Gastroesophageal sphincter (tissue), 4 donors: ENCODE data around the gene CDKN1B. TPM values are rescaled to one million over a fixed set of nuclear protein-coding genes. Genes with fewer than 3 reads are reported as not detected.

Source experiments
- ATAC-seq: fragments of 150-250 bp; one replicate; pipeline ENCODE4 v1.9.1; 2016; ENCODE audit warnings: mild to moderate bottlenecking, moderate library complexity
- H3K27ac ChIP-seq, 4 donors: fragments of 200-600 bp; sonication (generic) in 3 of 4; 1 replicate in 3 of 4; 2 replicates in 1 of 4; pipeline ENCODE4 v1.5.1; 2016 to 2019
- H3K27me3 ChIP-seq: fragments of 200-600 bp; sonication (generic); one replicate; pipeline ENCODE4 v1.5.1; 2019
- H3K36me3 ChIP-seq, 2 donors: fragments of 200-600 bp; sonication (generic); one replicate each; pipeline ENCODE4 v1.5.1; 2019; ENCODE audit warnings: control low read depth in 1 of 2
- H3K4me1 ChIP-seq, 3 donors: fragments of 200-600 bp; sonication (generic); 1 replicate in 2 of 3; 2 replicates in 1 of 3; pipeline ENCODE4 v1.5.1; 2016 to 2019; ENCODE audit warnings: control low read depth in 2 of 3
- H3K4me3 ChIP-seq, 2 donors: fragments of 200-600 bp; sonication (generic); one replicate each; pipeline ENCODE4 v1.5.1; 2019; ENCODE audit warnings: mild to moderate bottlenecking in 1 of 2, moderate library complexity in 1 of 2
- H3K9me3 ChIP-seq, 3 donors: fragments of 200-600 bp; sonication (generic); one replicate each; pipeline ENCODE4 v1.5.1; 2017 to 2019; ENCODE audit warnings: control low read depth in 2 of 3
- CTCF ChIP-seq, 4 experiments: fragments of 200-600 bp in 2 of 4; fragments of 450-650 bp in 2 of 4; sonication (generic) in 1 of 4; IDR thresholded peaks; one replicate each; pipeline ENCODE4 v1.5.1; 2017 to 2019; ENCODE audit warnings: antibody characterized with exemption in 4 of 4, mild to moderate bottlenecking in 2 of 4, moderate library complexity in 2 of 4
- EP300 ChIP-seq: sonication (generic); formaldehyde crosslinking; IDR thresholded peaks from one replicate; pipeline ENCODE4 v1.6.1; 2017; ENCODE audit warnings: antibody characterized with exemption, mild to moderate bottlenecking
- POLR2A ChIP-seq, 2 donors: fragments of 450-650 bp; IDR thresholded peaks; one replicate each; pipeline ENCODE4 v1.6.1; 2017; ENCODE audit warnings: antibody characterized with exemption in 2 of 2, mild to moderate bottlenecking in 2 of 2, moderate library complexity in 1 of 2
- POLR2AphosphoS5 ChIP-seq: sonication (generic); formaldehyde crosslinking; IDR thresholded peaks from one replicate; pipeline ENCODE4 v1.6.1; 2017; ENCODE audit warnings: antibody characterized with exemption
- WGBS, 2 donors: methylation state at CpG; one replicate each; pipeline ENCODE4 v1.1.5; 2018; ENCODE audit warnings: low coverage in 1 of 2; 5-methylcytosine and 5-hydroxymethylcytosine counted together
- total RNA-seq, 4 donors: library from RNA; depleted of rRNA; stranded (reverse); fragments of >200 nt; gene quantifications; one replicate each; pipeline ENCODE4 v1.1.0, GENCODE V29; 2016

Gene CDKN1B
- total RNA-seq, 4 donors from 2014 or later = 62.6 to 103 (median 73.0) TPM

- Histone ChIP-seq H3K4me3 (peak overlapping the region in 1 of 2 donors; percentile 81), H3K36me3 (peaks cover 0 to 32% of the 10 kb centered on the region in 2 donors), H3K27me3 (no peaks in the 10 kb centered on the region), H3K9me3 (no peaks in the 10 kb centered on the region), H3K4me1 (peaks cover 0 to 69% (median 32%) of the 10 kb centered on the region in 3 donors), H3K27ac (peak overlapping the region in 3 of 4 donors; percentile 65 to 100 (median 100))
- 4 to 8% methylated on average over 3 of the region's 3 CpGs for WGBS, 2 donors
- TF ChIP-seq POLR2AphosphoS5 = no peak
- TF ChIP-seq CTCF (IDR thresholded peaks at IDR 0.05) = no peak
- TF ChIP-seq EP300 = no peak
- TF ChIP-seq POLR2A (IDR thresholded peaks at IDR 0.05) = no peak
- no peak for ATAC-seq
Observed at GRCh38 chr12:12722435-12723148, 5.4 kb downstream of the CDKN1B start.

- ATAC-seq = no peak
- H3K4me1 ChIP-seq = peaks cover 0 to 69% (median 32%) of the 10 kb centered on the region in 3 donors
- peak overlapping the region; percentile 97 to 100 (median 100) for H3K27ac ChIP-seq
- no peaks in the 10 kb centered on the region for H3K27me3 ChIP-seq
- peak overlapping the region; percentile 44 to 81 for H3K4me3 ChIP-seq
- no peaks in the 10 kb centered on the region for H3K9me3 ChIP-seq
- H3K36me3 ChIP-seq = peaks cover 0 to 32% of the 10 kb centered on the region in 2 donors
- 8 to 19% methylated on average over 9 to 11 of the region's 11 CpGs for WGBS, 2 donors
- TF ChIP-seq EP300 (no peak), POLR2A (IDR thresholded peaks at IDR 0.05) (no peak), CTCF (IDR thresholded peaks at IDR 0.05) (no peak), POLR2AphosphoS5 (no peak)
Observed at GRCh38 chr12:12723149-12723680, 6.0 kb downstream of the CDKN1B start.

- H3K36me3 ChIP-seq = peaks cover 0 to 30% of the 10 kb centered on the region in 2 donors
- TF ChIP-seq POLR2AphosphoS5 = no peak
- TF ChIP-seq POLR2A (IDR thresholded peaks at IDR 0.05) = peak in 1 of 2 donors; percentile 31
- peak in 2 of 4 experiments; percentile 5 to 36 for TF ChIP-seq CTCF (IDR thresholded peaks at IDR 0.05)
- peaks cover 0 to 68% (median 32%) of the 10 kb centered on the region in 3 donors for H3K4me1 ChIP-seq
- no peaks in the 10 kb centered on the region for H3K9me3 ChIP-seq
- H3K4me3 ChIP-seq = peak overlapping the region; percentile 44 to 81
- peak overlapping the region; percentile 97 to 100 (median 100) for H3K27ac ChIP-seq
- H3K27me3 ChIP-seq = no peaks in the 10 kb centered on the region
- 0% methylated on average over 4 to 20 of the region's 89 CpGs for WGBS, 2 donors
- peak; percentile 23 for ATAC-seq
Observed at GRCh38 chr12:12723681-12724420, 6.7 kb downstream of the CDKN1B start.

- no peak for TF ChIP-seq EP300
- TF ChIP-seq POLR2A (IDR thresholded peaks at IDR 0.05) = no peak
- peak in 1 of 4 experiments; percentile 10 for TF ChIP-seq CTCF (IDR thresholded peaks at IDR 0.05)
- TF ChIP-seq POLR2AphosphoS5 = no peak
- Histone ChIP-seq H3K9me3 (no peaks in the 10 kb centered on the region), H3K27ac (peak overlapping the region; percentile 97 to 100 (median 100)), H3K36me3 (peaks cover 0 to 24% of the 10 kb centered on the region in 2 donors), H3K4me3 (peak overlapping the region; percentile 44 to 81), H3K27me3 (no peaks in the 10 kb centered on the region), H3K4me1 (peaks cover 0 to 61% (median 31%) of the 10 kb centered on the region in 3 donors)
- no peak for ATAC-seq
- 1% methylated on average over 10 of the region's 46 CpGs; no CpG with 5 or more reads in 1 of the 2 donors for WGBS, 2 donors
Observed at GRCh38 chr12:12724421-12725085, 7.4 kb downstream of the CDKN1B start.
